Endometrial microvascular endothelial cells (primary cell): ENCODE data around the gene PARD3B. TPM values are rescaled to one million over a fixed set of nuclear protein-coding genes. Genes with fewer than 3 reads are reported as not detected.

Source experiments
- in situ Hi-C: cut with HindIII; loops from 2 replicates; pipeline ENCODE4 v1.10.0; 2017; ENCODE audit warnings: low sequenced_read_pairs, low pct_unique_long_range_greater_than_20kb; ENCODE audit errors: inconsistent ontology term
- total RNA-seq: library from RNA; depleted of rRNA; stranded (reverse); fragments of >200 nt; gene quantifications from one replicate; pipeline ENCODE4 v1.2.3, GENCODE V29; 2015; ENCODE audit errors: inconsistent ontology term

Gene PARD3B
- total RNA-seq, 1 donor from 2014 or later, result 3.3 TPM

- in situ Hi-C loops, result no loop called here
These were observed 180.6 kb downstream of the PARD3B start for GRCh38 chr2:204725693-204726360.

GRCh38 chr2:204726831-204727230, 181.6 kb downstream of the PARD3B start:
- in situ Hi-C loops, result no loop called here

- in situ Hi-C loops, result no loop called here
These were observed 182.1 kb downstream of the PARD3B start for GRCh38 chr2:204727368-204727767.

GRCh38 chr2:204730603-204731002, 185.3 kb downstream of the PARD3B start:
- in situ Hi-C loops, result no loop called here

- in situ Hi-C loops, result no loop called here
These were observed 186.7 kb downstream of the PARD3B start for GRCh38 chr2:204732019-204732418.

- in situ Hi-C loops, result no loop called here
These were observed 192.0 kb downstream of the PARD3B start for GRCh38 chr2:204737296-204737695.

GRCh38 chr2:204738721-204739120, 193.4 kb downstream of the PARD3B start:
- in situ Hi-C loops, result no loop called here

GRCh38 chr2:204743393-204743960, 198.2 kb downstream of the PARD3B start:
- in situ Hi-C loops, result no loop called here

GRCh38 chr2:204744506-204744905, 199.2 kb downstream of the PARD3B start:
- in situ Hi-C loops, result no loop called here

GRCh38 chr2:204748286-204748685, 203.0 kb downstream of the PARD3B start:
- in situ Hi-C loops, result no loop called here

GRCh38 chr2:204749319-204749718, 204.0 kb downstream of the PARD3B start:
- in situ Hi-C loops, result no loop called here

- in situ Hi-C loops, result no loop called here
These were observed 205.1 kb downstream of the PARD3B start for GRCh38 chr2:204750389-204750788.

GRCh38 chr2:204751472-204751871, 206.2 kb downstream of the PARD3B start:
- in situ Hi-C loops, result no loop called here

- in situ Hi-C loops, result no loop called here
These were observed 208.6 kb downstream of the PARD3B start for GRCh38 chr2:204753841-204754240.

GRCh38 chr2:204754898-204755297, 209.6 kb downstream of the PARD3B start:
- in situ Hi-C loops, result no loop called here

GRCh38 chr2:204763974-204764703, 218.9 kb downstream of the PARD3B start:
- in situ Hi-C loops, result no loop called here

GRCh38 chr2:204770735-204771134, 225.5 kb downstream of the PARD3B start:
- in situ Hi-C loops, result no loop called here

GRCh38 chr2:204771721-204772120, 226.4 kb downstream of the PARD3B start:
- in situ Hi-C loops, result no loop called here

- in situ Hi-C loops, result no loop called here
These were observed 227.3 kb downstream of the PARD3B start for GRCh38 chr2:204772546-204772945.

- in situ Hi-C loops, result no loop called here
These were observed 230.5 kb downstream of the PARD3B start for GRCh38 chr2:204775766-204776165.
